ENCODE results near the gene HS3ST4.

HS3ST4 gene

GRCh38 chr16:26157319-26157718 is 465.6 kb downstream of the HS3ST4 start:
- no peak overlapping the region for H3K4me3 ChIP-seq (ENCODE audit: low read depth, low read length)
- no peak for DNase-seq (ENCODE audit: low read depth)
- no peak for TF ChIP-seq CTCF (IDR thresholded peaks at IDR 0.05; ENCODE audit: low read depth, low read length, missing control alignments)
- in situ Hi-C loops (cut with HindIII; ENCODE audit: low sequenced_read_pairs) = no loop called here

- TF ChIP-seq CTCF (IDR thresholded peaks at IDR 0.05; ENCODE audit: low read depth, low read length, missing control alignments) = no peak
- in situ Hi-C loops (cut with HindIII; ENCODE audit: low sequenced_read_pairs) = no loop called here
- DNase-seq (ENCODE audit: low read depth) = no peak
- H3K4me3 ChIP-seq (ENCODE audit: low read depth, low read length) = no peak overlapping the region
Measured at GRCh38 chr16:26158142-26158759, 466.5 kb downstream of the HS3ST4 start.

- no peak for TF ChIP-seq CTCF (IDR thresholded peaks at IDR 0.05; ENCODE audit: low read depth, low read length, missing control alignments)
- H3K4me3 ChIP-seq (ENCODE audit: low read depth, low read length) = no peak overlapping the region
- in situ Hi-C loops (cut with HindIII; ENCODE audit: low sequenced_read_pairs) = no loop called here
- no peak for DNase-seq (ENCODE audit: low read depth)
Measured at GRCh38 chr16:26161461-26162180, 469.9 kb downstream of the HS3ST4 start.

GRCh38 chr16:26169473-26169872 is 477.7 kb downstream of the HS3ST4 start:
- no peak for TF ChIP-seq CTCF (IDR thresholded peaks at IDR 0.05; ENCODE audit: low read depth, low read length, missing control alignments)
- in situ Hi-C loops (cut with HindIII; ENCODE audit: low sequenced_read_pairs) = no loop called here
- H3K4me3 ChIP-seq (ENCODE audit: low read depth, low read length) = no peak overlapping the region
- no peak for DNase-seq (ENCODE audit: low read depth)

- TF ChIP-seq CTCF (IDR thresholded peaks at IDR 0.05; ENCODE audit: low read depth, low read length, missing control alignments) = no peak
- no peak overlapping the region for H3K4me3 ChIP-seq (ENCODE audit: low read depth, low read length)
- in situ Hi-C loops (cut with HindIII; ENCODE audit: low sequenced_read_pairs) = no loop called here
- DNase-seq (ENCODE audit: low read depth) = no peak
Measured at GRCh38 chr16:26175944-26176343, 484.2 kb downstream of the HS3ST4 start.

- H3K4me3 ChIP-seq (ENCODE audit: low read depth, low read length) = no peak overlapping the region
- no peak for DNase-seq (ENCODE audit: low read depth)
- in situ Hi-C loops (cut with HindIII; ENCODE audit: low sequenced_read_pairs) = no loop called here
- TF ChIP-seq CTCF (IDR thresholded peaks at IDR 0.05; ENCODE audit: low read depth, low read length, missing control alignments) = no peak
Measured at GRCh38 chr16:26177438-26177837, 485.7 kb downstream of the HS3ST4 start.
